B cell (primary cell): Measurements from ENCODE around the gene IL1RL1. TPM values are rescaled to one million over a fixed set of nuclear protein-coding genes. Genes with fewer than 3 reads are reported as not detected.
A peak's percentile ranks its signal among the peaks of the same experiment; 100 is the strongest.

ENCODE experiments used
- ATAC-seq: fragments of 200-7000 bp; cut with Tn5 transposase; one replicate; pipeline ENCODE4 v1.10.0; 2021; ENCODE audit warnings: low read depth, mild to moderate bottlenecking, moderate number of reproducible peaks, moderate library complexity
- CTCF ChIA-PET: fragments of 350-600 bp; sonication (Branson Sonifier 250); formaldehyde crosslinking; loops from one replicate; lab custom pipeline; 2021; ENCODE audit warnings: antibody characterized with exemption, inconsistent platforms; lab: Charles Lee
- POLR2A ChIA-PET: fragments of 350-600 bp; sonication (Branson Sonifier 250); formaldehyde crosslinking; loops from one replicate; lab custom pipeline; 2021; ENCODE audit warnings: antibody characterized with exemption; lab: Charles Lee
- DNase-seq: peaks from one replicate; pipeline ENCODE4 v3.0.0; 2013
- H2AFZ ChIP-seq: 2 replicates; pipeline ENCODE4 v1.6.1; 2012; ENCODE audit warnings: mild to moderate bottlenecking, low read depth, low read length; ENCODE audit not compliant: insufficient read depth, poor library complexity, severe bottlenecking
- H3K27ac ChIP-seq, 2 donors: 1 replicate in 1 of 2; 2 replicates in 1 of 2; pipeline ENCODE4 v1.5.1; 2012 to 2013; ENCODE audit warnings: low read length in 2 of 2, mild to moderate bottlenecking in 2 of 2, moderate library complexity in 1 of 2
- H3K27me3 ChIP-seq, 4 experiments: fragments of 200-600 bp in 1 of 4; sonication (generic) in 1 of 4; replicated peaks in 1 of 4; 1 replicate in 2 of 4; 2 replicates in 2 of 4; pipeline versions ENCODE4 v1.6.1 to v1.7.0; 2013 to 2016; ENCODE audit warnings: low read length in 3 of 4, mild to moderate bottlenecking in 2 of 4, mixed read lengths in 1 of 4, moderate library complexity in 1 of 4; ENCODE audit not compliant: insufficient read depth in 4 of 4, control insufficient read depth in 3 of 4; ENCODE audit errors: control extremely low read depth in 1 of 4
- H3K36me3 ChIP-seq, 2 experiments: replicated peaks in 1 of 2; 1 replicate in 1 of 2; 2 replicates in 1 of 2; pipeline versions ENCODE4 v1.6.1 to v1.7.1; 2013; ENCODE audit warnings: low read length in 1 of 2; ENCODE audit not compliant: insufficient read depth in 2 of 2, control insufficient read depth in 1 of 2; ENCODE audit errors: control extremely low read depth in 1 of 2, extremely low read depth in 1 of 2
- H3K4me1 ChIP-seq, 2 donors: fragments of 200-600 bp in 1 of 2; sonication (generic) in 1 of 2; 1 replicate in 1 of 2; 2 replicates in 1 of 2; pipeline versions ENCODE4 v1.5.1 to v1.6.1; 2013 to 2017; ENCODE audit warnings: low read length in 2 of 2; ENCODE audit not compliant: control insufficient read depth in 2 of 2, insufficient read depth in 2 of 2
- H3K4me2 ChIP-seq: replicated peaks from 2 replicates; pipeline ENCODE3; 2012; ENCODE audit warnings: mild to moderate bottlenecking, low read depth, low read length; ENCODE audit not compliant: poor library complexity, severe bottlenecking
- H3K4me3 ChIP-seq, 5 experiments: fragments of 200-600 bp in 1 of 5; sonication (generic) in 1 of 5; 1 replicate in 3 of 5; 2 replicates in 2 of 5; pipeline versions ENCODE4 v1.5.1 to v1.7.0; 2011 to 2016; ENCODE audit warnings: low read length in 4 of 5, mild to moderate bottlenecking in 4 of 5, low read depth in 2 of 5, control low read depth in 1 of 5, moderate library complexity in 1 of 5; ENCODE audit not compliant: insufficient read depth in 1 of 5; ENCODE audit errors: control extremely low read depth in 1 of 5, extremely low read depth in 1 of 5
- H3K79me2 ChIP-seq: fragments of 200-600 bp; sonication (generic); one replicate; pipeline ENCODE4 v1.6.0; 2016; ENCODE audit warnings: low read length; ENCODE audit not compliant: control insufficient read depth, insufficient read depth
- H3K9ac ChIP-seq: fragments of 200-600 bp; sonication (generic); 2 replicates; pipeline ENCODE4 v1.6.1; 2017; ENCODE audit warnings: mild to moderate bottlenecking, low read length, moderate library complexity
- H3K9me3 ChIP-seq, 3 donors: one replicate each; pipeline versions ENCODE4 v1.6.1 to v1.7.1; 2013; ENCODE audit warnings: low read length in 2 of 3; ENCODE audit not compliant: control insufficient read depth in 2 of 3, insufficient read depth in 1 of 3; ENCODE audit errors: control extremely low read depth in 1 of 3
- H4K20me1 ChIP-seq: 2 replicates; pipeline ENCODE4 v1.6.0; 2012; ENCODE audit warnings: mild to moderate bottlenecking, low read length; ENCODE audit not compliant: insufficient read depth, control insufficient read depth, poor library complexity, severe bottlenecking
- H3K27ac Mint-ChIP-seq: one replicate; pipeline ENCODE4 v1.8.0; 2021; ENCODE audit warnings: mixed read lengths
- H3K27me3 Mint-ChIP-seq: one replicate; pipeline ENCODE4 v1.8.0; 2021; ENCODE audit warnings: mixed read lengths
- H3K4me1 Mint-ChIP-seq: one replicate; pipeline ENCODE4 v1.8.0; 2021; ENCODE audit warnings: mixed read lengths
- H3K4me3 Mint-ChIP-seq: one replicate; pipeline ENCODE4 v1.8.0; 2021; ENCODE audit warnings: mixed read lengths
- H3K9me3 Mint-ChIP-seq: one replicate; pipeline ENCODE4 v1.8.0; 2022; ENCODE audit warnings: mixed read lengths; ENCODE audit not compliant: insufficient read depth
- EZH2 ChIP-seq: IDR thresholded peaks from 2 replicates; pipeline ENCODE4 v1.6.1; 2012; ENCODE audit warnings: borderline replicate concordance, low read depth, mild to moderate bottlenecking, moderate library complexity, low read length; ENCODE audit not compliant: insufficient read depth, poor library complexity, severe bottlenecking
- WGBS: methylation state at CpG from one replicate; pipeline ENCODE4 v1.1.5; 2013; ENCODE audit warnings: missing lambda C conversion rate; ENCODE audit not compliant: insufficient coverage; 5-methylcytosine and 5-hydroxymethylcytosine counted together
- intact Hi-C: fragments of 100-400 bp; cut with micrococcal nuclease; formaldehyde crosslinking; loops from one replicate; pipeline ENCODE4 v1.10.0; 2022
- polyA plus RNA-seq: library from polyadenylated mRNA; depleted of rRNA; stranded (reverse); fragments of >200 nt; gene quantifications from 2 replicates; pipeline ENCODE4 v1.2.3, GENCODE V29; 2012
- total RNA-seq, 2 donors: library from RNA; stranded (reverse); fragments of 120-200 nt in 1 of 2; gene quantifications; 1 replicate in 1 of 2; 2 replicates in 1 of 2; pipeline versions ENCODE4 v1.2.3 to v1.2.4, GENCODE V29; 2013 to 2022
- TF ChIP-seq, protein P1 (sequence below): fragments of 200-600 bp; IDR thresholded peaks from one replicate; pipeline ENCODE4 v1.8.0; 2022; ENCODE audit warnings: antibody characterized with exemption, mild to moderate bottlenecking

IL1RL1 gene
- total and polyA plus RNA-seq, 2 donors (not counting 1 experiment from before 2014, with no cell fraction given), result not detected

DNA sequence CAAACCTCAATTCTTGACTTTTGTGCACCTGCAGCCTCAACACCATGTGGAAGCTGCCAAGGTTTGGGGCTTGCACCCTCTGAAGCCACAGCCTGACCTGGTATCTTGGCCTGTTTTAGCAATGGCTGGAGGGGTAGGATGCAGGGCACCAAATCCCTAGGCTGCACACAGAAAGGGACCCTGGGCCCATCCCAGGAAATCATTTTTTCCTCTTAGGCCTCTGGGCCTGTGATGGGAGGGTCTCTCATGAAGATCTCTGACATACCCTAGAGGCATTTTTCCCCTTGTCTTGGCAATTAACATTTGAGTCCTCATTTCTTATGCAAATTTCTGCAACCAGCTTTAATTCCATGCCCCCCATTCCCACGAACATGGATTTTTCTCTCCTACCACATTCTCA, 54.4 kb downstream of the IL1RL1 start:
- Histone ChIP-seq H4K20me1 (no peaks in the 10 kb centered on the region), H3K4me2 (no peak overlapping the region), H3K4me3 (no peak overlapping the region), H3K4me1 (peaks cover 0 to 8% of the 10 kb centered on the region in 2 donors), H3K9ac (no peak overlapping the region), H2AFZ (no peak overlapping the region), H3K27ac (no peak overlapping the region), H3K9me3 (peaks cover 0 to 18% (median 10%) of the 10 kb centered on the region in 3 donors), H3K36me3 (no peaks in the 10 kb centered on the region), H3K27me3 (no peaks in the 10 kb centered on the region), H3K79me2 (no peaks in the 10 kb centered on the region)
- Mint-ChIP-seq H3K9me3 (peaks cover 12% of the 10 kb centered on the region), H3K4me3 (no peak overlapping the region), H3K27ac (no peak overlapping the region), H3K4me1 (peaks cover 10% of the 10 kb centered on the region), H3K27me3 (no peaks in the 10 kb centered on the region)
- POLR2A ChIA-PET, result no interaction called here
- CTCF ChIA-PET, result no interaction called here
- no peak for ATAC-seq
- 100% methylated on average over 1 of the region's 1 CpG for WGBS
- intact Hi-C loops, result no loop called here
- no peak for DNase-seq
- TF ChIP-seq EZH2, result no peak
- TF ChIP-seq, protein P1, sequence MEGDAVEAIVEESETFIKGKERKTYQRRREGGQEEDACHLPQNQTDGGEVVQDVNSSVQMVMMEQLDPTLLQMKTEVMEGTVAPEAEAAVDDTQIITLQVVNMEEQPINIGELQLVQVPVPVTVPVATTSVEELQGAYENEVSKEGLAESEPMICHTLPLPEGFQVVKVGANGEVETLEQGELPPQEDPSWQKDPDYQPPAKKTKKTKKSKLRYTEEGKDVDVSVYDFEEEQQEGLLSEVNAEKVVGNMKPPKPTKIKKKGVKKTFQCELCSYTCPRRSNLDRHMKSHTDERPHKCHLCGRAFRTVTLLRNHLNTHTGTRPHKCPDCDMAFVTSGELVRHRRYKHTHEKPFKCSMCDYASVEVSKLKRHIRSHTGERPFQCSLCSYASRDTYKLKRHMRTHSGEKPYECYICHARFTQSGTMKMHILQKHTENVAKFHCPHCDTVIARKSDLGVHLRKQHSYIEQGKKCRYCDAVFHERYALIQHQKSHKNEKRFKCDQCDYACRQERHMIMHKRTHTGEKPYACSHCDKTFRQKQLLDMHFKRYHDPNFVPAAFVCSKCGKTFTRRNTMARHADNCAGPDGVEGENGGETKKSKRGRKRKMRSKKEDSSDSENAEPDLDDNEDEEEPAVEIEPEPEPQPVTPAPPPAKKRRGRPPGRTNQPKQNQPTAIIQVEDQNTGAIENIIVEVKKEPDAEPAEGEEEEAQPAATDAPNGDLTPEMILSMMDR, result no peak

DNA sequence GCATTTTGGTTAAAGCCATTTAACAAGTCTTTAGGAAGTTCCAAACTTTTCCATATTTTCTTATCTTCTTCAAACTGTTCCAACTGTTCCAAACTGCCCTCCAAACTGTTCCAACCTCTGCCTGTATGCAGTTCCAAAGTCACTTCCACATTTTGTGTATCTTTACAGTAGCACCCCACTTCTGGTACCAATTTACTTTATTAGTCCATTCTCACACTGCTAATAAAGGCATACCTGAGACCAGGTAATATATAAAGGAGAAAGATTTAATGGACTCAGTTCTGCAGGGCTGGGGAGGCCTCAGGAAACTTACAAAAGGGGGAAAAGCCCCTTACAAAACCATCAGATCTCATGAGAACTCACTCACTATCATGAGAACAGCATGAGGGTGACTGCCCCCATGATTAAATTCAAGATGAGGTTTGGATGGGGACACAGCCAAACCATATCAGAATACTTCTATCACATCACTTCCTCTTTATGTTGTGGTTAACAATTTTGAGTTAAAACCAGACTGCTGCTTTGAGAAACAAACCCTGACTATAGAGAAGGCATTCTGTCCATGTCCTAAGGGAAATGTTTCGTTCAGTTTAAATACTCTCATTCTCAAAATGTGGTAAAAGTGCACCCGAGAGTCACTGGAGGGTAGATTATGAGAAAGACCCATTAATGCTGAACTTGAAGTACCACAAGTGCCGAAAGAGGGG, 55.2 kb downstream of the IL1RL1 start:
- Histone ChIP-seq H3K79me2 (no peaks in the 10 kb centered on the region), H3K27me3 (no peaks in the 10 kb centered on the region), H4K20me1 (no peaks in the 10 kb centered on the region), H3K4me3 (no peak overlapping the region), H3K9me3 (peaks cover 0 to 18% (median 10%) of the 10 kb centered on the region in 3 donors), H3K9ac (no peak overlapping the region), H2AFZ (no peak overlapping the region), H3K36me3 (no peaks in the 10 kb centered on the region), H3K4me2 (peak overlapping the region; percentile 9), H3K4me1 (peaks cover 0 to 8% of the 10 kb centered on the region in 2 donors), H3K27ac (no peak overlapping the region)
- TF ChIP-seq, protein P1, result no peak
- no peak for TF ChIP-seq EZH2
- H3K27ac Mint-ChIP-seq, result no peak overlapping the region
- intact Hi-C loops, result no loop called here
- ATAC-seq (no peak), DNase-seq (no peak)
- CTCF ChIA-PET, result no interaction called here
- peaks cover 12% of the 10 kb centered on the region for H3K9me3 Mint-ChIP-seq
- POLR2A ChIA-PET, result no interaction called here
- no peaks in the 10 kb centered on the region for H3K27me3 Mint-ChIP-seq
- no peak overlapping the region for H3K4me3 Mint-ChIP-seq
- peaks cover 10% of the 10 kb centered on the region for H3K4me1 Mint-ChIP-seq
- WGBS, result 100% methylated on average over 1 of the region's 3 CpGs
